Mononuclear cell (primary cell): ENCODE data around the gene NTN5. TPM values are rescaled to one million over a fixed set of nuclear protein-coding genes. Genes with fewer than 3 reads are reported as not detected.
A peak's percentile ranks its signal among the peaks of the same experiment; 100 is the strongest.

ENCODE experiments used
- H3K27me3 ChIP-seq: 2 replicates; pipeline ENCODE4 v1.6.0; 2011; ENCODE audit warnings: low read length, control low read depth; ENCODE audit not compliant: insufficient read depth
- H3K4me1 ChIP-seq: 2 replicates; pipeline ENCODE4 v1.5.1; 2011; ENCODE audit warnings: mild to moderate bottlenecking, low read length, control low read depth; ENCODE audit not compliant: insufficient read depth
- H3K4me3 ChIP-seq: 2 replicates; pipeline ENCODE4 v1.5.1; 2011; ENCODE audit warnings: mild to moderate bottlenecking, low read length, moderate library complexity
- H3K9me3 ChIP-seq: 2 replicates; pipeline ENCODE4 v1.5.1; 2011; ENCODE audit warnings: low read depth, mild to moderate bottlenecking, control low read depth, low read length
- total RNA-seq: library from RNA; depleted of rRNA; stranded (reverse); fragments of >200 nt; gene quantifications from one replicate; pipeline ENCODE4 v1.2.3, GENCODE V29; 2012

NTN5 gene
- total RNA-seq, 1 donor = 0.63 TPM

DNA sequence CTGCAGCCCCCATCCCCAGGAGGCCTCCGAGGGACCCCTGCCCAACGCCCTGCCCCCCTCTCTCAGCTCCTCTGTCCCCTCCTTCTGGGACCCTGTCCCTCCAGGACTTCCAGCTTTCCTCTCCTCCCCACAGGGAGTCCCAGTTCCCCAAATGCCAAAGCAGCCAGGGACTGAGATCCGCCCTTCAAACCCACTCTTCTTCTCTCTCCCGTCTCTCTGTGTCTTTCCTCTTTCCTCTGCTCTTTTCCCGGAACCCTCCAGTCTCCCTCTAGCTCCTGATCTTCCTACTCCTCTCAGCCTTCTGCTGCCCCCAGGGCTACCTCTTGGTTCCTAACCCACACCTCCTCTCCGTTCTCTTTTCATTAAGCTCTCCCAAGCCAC, 27.2 kb downstream of the NTN5 start:
- H3K4me3 ChIP-seq = peak overlapping the region; percentile 49
- H3K27me3 ChIP-seq = no peaks in the 10 kb centered on the region
- no peaks in the 10 kb centered on the region for H3K9me3 ChIP-seq
- peaks cover 42% of the 10 kb centered on the region for H3K4me1 ChIP-seq

DNA sequence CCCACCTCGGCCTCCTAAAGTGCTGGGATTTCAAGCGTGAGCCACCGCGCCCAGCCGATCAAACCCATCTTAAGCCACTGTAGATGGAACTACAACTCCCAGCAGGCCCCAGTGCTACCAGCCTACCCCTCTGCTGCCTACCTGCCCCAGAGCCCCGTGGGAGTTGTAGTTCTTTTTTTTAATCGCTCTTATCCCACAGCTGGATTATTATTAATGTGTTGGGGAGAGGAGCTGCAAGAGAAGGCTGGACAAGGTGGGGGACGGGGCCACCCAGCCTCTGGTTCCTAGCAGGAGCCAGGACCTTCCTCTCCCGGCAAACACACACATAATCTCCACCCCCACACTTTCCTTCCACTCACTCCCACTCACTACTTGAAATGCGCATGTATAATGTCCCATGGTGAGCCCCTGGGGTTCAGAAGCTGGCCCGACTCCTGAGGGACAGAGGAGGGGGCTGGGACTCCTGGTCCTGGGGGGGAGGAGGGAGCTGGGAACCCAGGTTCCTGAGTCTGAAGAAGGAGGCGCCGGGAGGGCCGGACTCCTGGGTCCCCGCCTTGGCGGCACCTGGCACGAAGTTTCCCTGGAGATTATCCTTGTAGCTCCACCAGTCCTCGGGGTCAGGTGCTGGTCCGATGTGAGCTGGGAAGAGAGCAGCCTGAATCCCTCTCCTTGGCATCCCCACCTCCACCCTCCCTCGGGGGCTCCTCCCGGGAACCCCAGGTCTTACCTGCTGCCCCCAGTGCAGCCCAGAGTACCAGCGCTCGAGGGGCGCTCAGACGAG, 27.8 kb downstream of the NTN5 start:
- Histone ChIP-seq H3K4me1 (peaks cover 42% of the 10 kb centered on the region), H3K9me3 (no peaks in the 10 kb centered on the region), H3K27me3 (no peaks in the 10 kb centered on the region), H3K4me3 (peak overlapping the region; percentile 49)

DNA sequence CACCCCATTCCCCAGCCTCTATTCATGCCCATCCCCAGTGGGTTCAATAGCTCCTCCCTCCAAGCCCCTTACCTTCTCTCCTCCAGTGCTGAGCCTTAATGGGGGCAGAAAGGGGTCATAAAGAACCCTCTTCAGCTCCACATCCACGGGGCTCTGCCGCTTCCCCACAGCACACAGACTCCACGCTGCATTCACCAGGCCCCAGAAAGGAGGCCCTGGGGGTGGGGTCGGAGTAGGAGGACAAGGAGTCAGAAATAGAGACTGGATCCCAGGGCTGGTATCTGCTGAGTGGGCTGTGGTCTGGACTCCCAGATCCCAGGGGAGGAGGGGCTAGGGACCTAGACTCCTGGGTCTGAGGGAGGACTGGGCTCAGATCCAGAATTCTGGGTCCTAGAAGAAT, 28.5 kb downstream of the NTN5 start:
- no peaks in the 10 kb centered on the region for H3K9me3 ChIP-seq
- H3K4me3 ChIP-seq = no peak overlapping the region
- no peaks in the 10 kb centered on the region for H3K27me3 ChIP-seq
- H3K4me1 ChIP-seq = peaks cover 40% of the 10 kb centered on the region

DNA sequence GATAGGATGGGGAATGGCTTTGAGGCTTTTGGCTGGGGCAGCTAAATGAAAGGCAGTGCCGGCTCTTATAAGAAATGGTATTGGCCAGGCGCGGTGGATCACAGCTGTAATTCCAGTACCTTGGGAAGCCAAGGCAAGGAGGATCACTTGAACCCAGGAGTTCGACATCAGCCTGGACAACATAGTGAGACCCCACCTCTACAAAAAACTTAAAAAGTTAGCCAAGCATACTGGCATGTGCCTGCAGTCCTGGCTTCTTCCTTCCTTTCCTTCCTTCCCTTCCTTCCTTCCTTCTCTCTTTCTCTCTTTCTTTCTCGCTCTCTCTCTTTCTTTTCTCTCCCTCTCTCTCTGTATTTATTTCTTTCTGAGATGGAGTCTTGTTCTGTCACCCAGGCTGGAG, 30.0 kb downstream of the NTN5 start:
- Histone ChIP-seq H3K4me3 (no peak overlapping the region), H3K27me3 (no peaks in the 10 kb centered on the region), H3K9me3 (no peaks in the 10 kb centered on the region), H3K4me1 (peaks cover 41% of the 10 kb centered on the region)

DNA sequence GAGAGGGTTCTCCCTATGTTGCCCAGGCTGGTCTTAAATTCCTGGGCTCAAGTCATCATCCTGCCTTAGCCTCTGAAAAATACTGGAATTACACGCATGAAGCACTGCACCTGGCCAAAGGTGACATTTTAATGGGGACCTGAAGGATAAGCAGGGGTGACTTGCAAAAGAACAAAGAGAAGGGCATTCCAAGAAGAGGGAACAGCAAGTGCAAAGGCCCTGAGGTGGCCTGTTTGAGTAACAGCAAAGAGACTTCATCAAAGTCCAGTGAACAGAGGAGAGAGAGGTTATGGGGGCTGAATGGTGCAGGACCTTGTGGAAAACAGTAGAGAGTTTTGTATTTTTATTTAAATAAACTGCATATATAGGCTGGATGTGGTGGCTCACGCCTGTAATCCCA, 31.0 kb downstream of the NTN5 start:
- Histone ChIP-seq H3K9me3 (no peaks in the 10 kb centered on the region), H3K4me3 (no peak overlapping the region), H3K4me1 (peaks cover 41% of the 10 kb centered on the region), H3K27me3 (no peaks in the 10 kb centered on the region)

DNA sequence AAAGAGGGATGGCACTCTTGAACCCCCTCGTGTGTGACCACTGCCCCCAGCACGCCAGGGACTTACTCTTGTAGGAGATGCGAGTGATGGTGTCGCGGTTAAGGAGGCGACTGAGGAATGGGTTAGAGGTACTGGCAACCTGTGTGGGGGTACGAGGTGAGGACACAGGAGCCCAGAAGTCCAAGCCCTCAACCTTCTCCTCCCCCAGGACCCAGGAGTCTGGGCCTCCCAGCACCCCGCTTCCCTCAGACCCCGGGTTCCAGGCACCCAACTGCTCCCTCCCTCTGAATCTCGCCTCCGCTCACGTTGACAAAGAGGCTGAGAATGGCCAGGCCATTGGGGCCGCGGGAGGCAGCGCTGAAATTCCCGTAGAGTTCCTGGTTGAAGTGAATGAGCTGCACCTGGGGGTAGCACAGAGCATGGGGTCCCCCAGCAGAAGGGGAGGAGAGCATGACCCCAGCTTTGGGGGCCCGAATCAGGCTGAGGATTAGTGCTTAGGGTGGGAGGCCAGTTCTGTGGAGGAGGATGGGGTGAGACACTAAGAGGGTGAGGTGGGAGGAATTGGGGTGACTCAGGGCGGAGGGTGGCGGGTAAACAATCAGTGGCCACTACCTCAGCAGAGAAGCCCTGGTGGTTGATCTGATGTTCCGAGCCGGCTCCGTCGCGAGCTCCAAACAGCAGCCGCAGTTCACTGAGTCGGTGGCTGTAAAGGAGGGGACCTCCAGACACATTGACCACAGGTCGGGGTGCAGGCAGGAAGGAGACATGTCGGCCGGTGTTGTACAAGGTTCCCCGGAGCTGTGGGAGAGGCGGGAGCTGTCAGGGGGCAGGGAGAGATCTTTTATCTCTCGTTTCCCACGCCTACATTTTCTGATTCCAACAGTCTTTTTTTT, 33.1 kb downstream of the NTN5 start:
- H3K4me1 ChIP-seq = peaks cover 33% of the 10 kb centered on the region
- no peaks in the 10 kb centered on the region for H3K9me3 ChIP-seq
- no peaks in the 10 kb centered on the region for H3K27me3 ChIP-seq
- no peak overlapping the region for H3K4me3 ChIP-seq

DNA sequence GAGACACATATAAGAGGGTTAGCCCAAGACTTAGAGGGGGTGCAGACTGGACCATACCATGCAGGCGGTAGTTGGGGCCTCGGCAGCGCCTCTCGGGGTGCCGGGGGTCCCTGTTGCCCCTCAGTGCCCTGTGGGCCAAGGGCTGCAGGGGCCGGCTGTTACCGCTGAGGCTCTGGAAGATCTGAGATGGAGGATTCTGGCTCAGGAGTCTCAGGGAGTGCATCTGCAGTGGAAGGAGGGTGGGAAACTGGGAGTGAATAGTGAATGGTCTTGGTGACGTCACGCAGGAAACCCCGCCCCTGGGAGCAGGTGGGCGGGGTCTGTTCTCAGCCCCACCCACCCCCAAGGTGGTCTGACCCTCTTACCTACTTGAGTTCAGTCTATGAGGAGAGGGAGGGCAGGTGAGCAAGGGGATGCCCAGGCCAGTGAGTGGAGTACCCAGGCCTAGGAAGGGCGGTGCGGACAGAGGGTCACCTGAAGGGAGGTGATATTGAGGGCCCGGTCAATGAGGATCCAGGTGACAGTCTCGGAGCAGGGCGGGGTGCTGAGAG, 33.9 kb downstream of the NTN5 start:
- no peaks in the 10 kb centered on the region for H3K27me3 ChIP-seq
- H3K9me3 ChIP-seq = no peaks in the 10 kb centered on the region
- H3K4me1 ChIP-seq = peaks cover 35% of the 10 kb centered on the region
- peak overlapping the region; percentile 78 for H3K4me3 ChIP-seq

DNA sequence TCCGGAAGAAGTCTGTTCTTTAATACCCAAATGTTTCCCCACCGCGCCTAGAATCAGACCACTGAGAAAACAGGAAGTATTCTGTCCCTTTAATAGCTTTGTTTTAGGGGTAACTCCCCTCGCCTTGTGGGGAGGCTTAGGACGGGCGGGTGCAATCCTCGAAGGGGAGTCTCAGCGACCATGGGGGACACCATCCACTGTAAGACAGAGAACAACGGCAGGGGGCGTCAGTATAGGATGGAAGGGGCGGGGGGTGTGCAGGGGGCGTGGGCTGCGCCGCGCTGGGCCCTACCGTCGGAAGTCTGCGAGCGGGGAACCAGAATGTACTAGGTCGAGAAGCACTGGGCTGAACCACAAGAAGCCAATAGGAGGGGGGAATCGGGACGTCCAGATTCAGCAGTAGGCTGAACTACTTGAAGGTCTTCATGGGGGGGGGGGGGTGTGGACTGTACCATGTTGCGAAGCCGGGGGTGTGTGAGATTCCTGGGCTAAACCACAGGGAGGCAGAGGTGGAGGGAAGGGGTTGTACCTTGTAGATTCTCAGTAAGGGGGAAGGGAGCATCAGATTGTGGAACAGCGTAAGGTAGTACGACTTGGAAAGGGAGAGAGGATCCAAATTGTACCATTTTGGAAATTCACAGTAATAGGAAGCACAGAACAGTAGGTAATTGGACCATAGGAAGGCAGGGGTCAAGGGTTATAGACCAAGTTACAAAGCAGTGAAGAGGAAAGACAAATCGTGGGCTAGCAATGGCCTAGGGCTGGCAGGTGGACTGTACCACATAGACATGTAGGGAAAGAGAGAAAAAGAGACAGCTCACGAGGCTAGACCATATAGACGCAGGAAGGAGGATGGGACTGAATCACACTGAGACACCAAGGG, 34.6 kb downstream of the NTN5 start:
- H3K4me1 ChIP-seq = peaks cover 42% of the 10 kb centered on the region
- H3K9me3 ChIP-seq = no peaks in the 10 kb centered on the region
- H3K4me3 ChIP-seq = peak overlapping the region; percentile 78
- no peaks in the 10 kb centered on the region for H3K27me3 ChIP-seq

DNA sequence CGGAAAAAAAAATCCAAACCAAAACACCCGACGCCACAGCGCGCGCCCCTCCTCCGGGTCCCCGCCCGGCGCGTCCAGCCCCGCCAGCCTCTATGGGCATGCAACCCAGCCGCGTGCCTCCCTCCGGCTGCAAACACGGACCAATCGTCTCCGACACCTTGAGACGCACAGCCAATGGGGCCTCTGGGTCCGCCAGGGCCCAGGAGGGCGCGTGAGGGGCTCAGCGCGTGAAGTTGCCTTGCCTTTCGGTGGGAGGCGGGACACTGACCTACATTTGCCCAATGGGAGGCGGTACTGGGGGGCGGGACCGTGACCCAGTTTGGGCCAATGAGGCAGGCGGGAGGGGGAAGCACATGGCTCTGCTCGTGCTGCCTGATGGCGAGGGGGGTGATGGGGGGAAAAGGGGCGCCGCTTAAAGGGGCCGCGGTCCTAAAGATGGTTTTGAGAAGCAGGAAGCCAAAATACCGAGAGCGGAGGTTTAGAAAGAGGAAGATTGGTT, 35.3 kb downstream of the NTN5 start:
- H3K9me3 ChIP-seq = no peaks in the 10 kb centered on the region
- peaks cover 49% of the 10 kb centered on the region for H3K4me1 ChIP-seq
- H3K27me3 ChIP-seq = no peaks in the 10 kb centered on the region
- peak overlapping the region; percentile 78 for H3K4me3 ChIP-seq

DNA sequence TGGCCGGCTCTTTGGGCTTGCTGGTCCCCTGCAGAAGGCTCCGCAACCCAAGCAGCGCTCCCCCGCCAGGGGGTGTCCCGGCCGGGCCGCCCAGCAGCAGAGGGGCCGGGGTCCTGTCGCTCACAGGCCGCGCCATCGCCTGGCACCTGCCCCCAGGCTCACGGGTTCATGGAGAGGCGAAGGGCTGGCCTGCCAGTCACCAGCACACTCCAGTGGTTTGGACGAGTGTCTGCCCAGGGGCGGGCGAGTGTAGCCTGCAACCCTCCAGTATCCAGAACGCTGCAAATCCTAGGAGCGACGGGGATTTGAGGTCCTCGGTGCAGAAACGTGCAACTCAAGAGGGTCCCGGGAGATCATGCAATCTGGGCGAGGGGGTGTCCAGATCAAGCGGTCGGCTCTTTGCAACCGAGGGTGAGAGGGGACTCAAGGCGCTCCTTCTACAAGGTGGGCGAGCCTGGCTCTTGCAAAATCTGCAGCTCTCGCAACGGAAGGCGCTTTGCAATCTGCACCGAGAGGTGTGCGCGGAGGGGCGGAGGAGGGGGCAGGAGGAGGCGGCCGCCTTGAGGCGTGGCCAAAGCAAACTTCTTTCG, 35.9 kb downstream of the NTN5 start, which contains the start of gene DBP:
Gene DBP (minus strand): TSS at position 521 of the 590 bp plus-strand sequence. CDS start 385 bp downstream, at position 136.
- Histone ChIP-seq H3K27me3 (no peaks in the 10 kb centered on the region), H3K4me3 (peak within 1 kb of the TSS; percentile 78), H3K4me1 (peaks cover 51% of the 10 kb centered on the region), H3K9me3 (no peaks in the 10 kb centered on the region)

DNA sequence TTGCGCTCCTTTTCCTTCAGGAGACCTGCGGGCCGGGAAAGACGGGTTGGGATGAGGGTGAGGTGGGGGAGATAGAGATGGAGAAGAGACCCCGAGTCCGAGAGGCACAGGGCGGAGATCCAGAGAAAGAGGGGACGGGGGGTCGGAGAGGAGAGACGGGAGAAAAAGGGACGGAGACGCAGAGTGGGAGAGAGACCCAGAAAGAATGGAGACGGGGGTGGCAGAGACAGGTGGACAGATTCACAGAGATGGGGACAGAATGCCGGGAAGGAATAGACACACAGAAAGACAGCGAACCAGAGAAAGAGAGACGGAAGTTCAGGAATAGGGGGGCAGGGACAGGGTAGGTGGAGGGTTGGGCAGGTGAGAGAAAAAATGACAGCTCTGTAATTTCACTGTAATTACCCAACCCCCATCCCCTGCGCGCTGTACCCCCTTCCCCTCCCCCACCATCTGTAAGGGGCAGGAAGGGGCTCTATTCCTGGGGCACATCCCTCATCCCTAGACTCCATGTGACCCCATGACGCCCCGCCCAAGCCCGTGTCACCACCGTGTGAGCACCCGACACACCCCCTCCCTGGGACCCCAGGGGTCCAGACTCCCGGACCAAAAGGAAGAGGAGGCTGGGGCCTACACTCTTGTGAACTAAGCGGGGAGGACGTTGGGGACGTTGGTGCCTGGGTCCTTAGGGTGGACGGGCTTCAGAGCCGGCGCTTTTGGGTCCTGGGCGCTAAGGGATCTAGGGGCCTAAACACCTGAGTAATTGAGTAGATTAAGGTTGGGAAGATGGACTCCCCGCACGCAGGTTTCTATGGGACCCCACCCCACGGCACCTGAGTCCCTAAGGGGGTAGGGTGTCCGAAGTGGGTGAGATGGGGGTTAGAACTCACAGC, 36.6 kb downstream of the NTN5 start:
- Histone ChIP-seq H3K4me3 (peak overlapping the region; percentile 78), H3K4me1 (peaks cover 59% of the 10 kb centered on the region), H3K9me3 (no peaks in the 10 kb centered on the region), H3K27me3 (no peaks in the 10 kb centered on the region)

DNA sequence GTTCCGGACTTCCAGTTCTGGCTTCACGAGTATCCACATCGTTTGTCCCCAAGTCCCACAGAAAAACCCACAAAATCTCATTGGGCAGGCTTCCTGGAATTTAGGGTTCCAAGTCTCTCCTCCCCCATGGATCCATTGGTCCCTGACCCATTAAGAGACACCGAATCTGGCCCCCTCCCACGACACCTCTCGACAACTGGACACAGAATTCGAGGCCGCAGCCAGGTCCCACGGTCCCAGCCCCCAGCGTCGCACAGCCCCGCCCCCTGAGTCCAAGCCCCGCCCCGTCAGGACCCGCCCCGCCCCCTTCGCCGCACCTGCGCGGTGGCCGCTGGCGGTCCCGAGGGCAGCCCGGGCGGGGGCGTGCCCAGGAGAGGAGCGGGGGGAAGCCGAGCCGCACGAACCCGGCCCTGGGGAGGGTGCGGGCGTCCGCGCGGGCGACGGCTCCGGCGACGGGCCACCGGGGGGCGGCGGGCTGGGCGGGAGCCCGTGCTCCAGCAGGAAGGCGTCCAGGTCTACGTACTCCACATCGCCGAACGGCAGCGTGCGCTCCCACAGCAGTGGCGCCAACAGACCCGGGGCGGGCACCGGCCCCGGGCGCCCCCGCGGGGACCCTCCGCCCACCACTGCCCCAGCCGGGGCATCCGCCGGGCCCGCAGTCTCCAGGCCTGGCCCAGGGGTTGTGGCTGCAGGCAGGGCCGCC, 37.4 kb downstream of the NTN5 start:
- Histone ChIP-seq H3K27me3 (no peaks in the 10 kb centered on the region), H3K4me1 (peaks cover 67% of the 10 kb centered on the region), H3K4me3 (peak overlapping the region; percentile 78), H3K9me3 (no peaks in the 10 kb centered on the region)
